NCI-H1930 (cell line): Measurements from ENCODE around the gene MROH7.

Experiments
- DNase-seq, 2 experiments: peaks; one replicate each; lab custom pipeline; 2025; lab: John Stamatoyannopoulos, UW

Gene MROH7

GRCh38 chr1:54742282-54742681, 100.7 kb downstream of the MROH7 start:
- no peak for DNase-seq

- DNase-seq: no peak
These were observed 102.0 kb downstream of the MROH7 start for GRCh38 chr1:54743416-54744226.

- no peak for DNase-seq
These were observed 103.1 kb downstream of the MROH7 start for GRCh38 chr1:54744696-54745095.

- no peak for DNase-seq
These were observed 103.7 kb downstream of the MROH7 start for GRCh38 chr1:54745274-54745673.

- DNase-seq: no peak
These were observed 104.3 kb downstream of the MROH7 start for GRCh38 chr1:54745864-54746263.

- DNase-seq: no peak
These were observed 106.7 kb downstream of the MROH7 start for GRCh38 chr1:54748094-54748835.

GRCh38 chr1:54750596-54750995, 109.0 kb downstream of the MROH7 start:
- no peak for DNase-seq

- no peak for DNase-seq
These were observed 109.8 kb downstream of the MROH7 start for GRCh38 chr1:54751426-54751825.

- no peak for DNase-seq
These were observed 112.5 kb downstream of the MROH7 start for GRCh38 chr1:54754045-54754444.

- no peak for DNase-seq
These were observed 113.1 kb downstream of the MROH7 start for GRCh38 chr1:54754486-54755285.

- DNase-seq: no peak
These were observed 116.2 kb downstream of the MROH7 start for GRCh38 chr1:54757833-54758232.

- no peak for DNase-seq
These were observed 117.2 kb downstream of the MROH7 start for GRCh38 chr1:54758678-54759348.
